Measurements from ENCODE around the gene OR51M1. TPM values are rescaled to one million over a fixed set of nuclear protein-coding genes. Genes with fewer than 3 reads are reported as not detected.

Gene OR51M1, protein sequence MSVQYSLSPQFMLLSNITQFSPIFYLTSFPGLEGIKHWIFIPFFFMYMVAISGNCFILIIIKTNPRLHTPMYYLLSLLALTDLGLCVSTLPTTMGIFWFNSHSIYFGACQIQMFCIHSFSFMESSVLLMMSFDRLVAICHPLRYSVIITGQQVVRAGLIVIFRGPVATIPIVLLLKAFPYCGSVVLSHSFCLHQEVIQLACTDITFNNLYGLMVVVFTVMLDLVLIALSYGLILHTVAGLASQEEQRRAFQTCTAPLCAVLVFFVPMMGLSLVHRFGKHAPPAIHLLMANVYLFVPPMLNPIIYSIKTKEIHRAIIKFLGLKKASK
- not detected for total RNA-seq

GRCh38 chr11:5383576-5383975 lies at the start of gene OR51M1:
Gene OR51M1 (plus strand): TSS chr11:5383812. CDS start chr11:5389399, 5,587 bp downstream.

DNA sequence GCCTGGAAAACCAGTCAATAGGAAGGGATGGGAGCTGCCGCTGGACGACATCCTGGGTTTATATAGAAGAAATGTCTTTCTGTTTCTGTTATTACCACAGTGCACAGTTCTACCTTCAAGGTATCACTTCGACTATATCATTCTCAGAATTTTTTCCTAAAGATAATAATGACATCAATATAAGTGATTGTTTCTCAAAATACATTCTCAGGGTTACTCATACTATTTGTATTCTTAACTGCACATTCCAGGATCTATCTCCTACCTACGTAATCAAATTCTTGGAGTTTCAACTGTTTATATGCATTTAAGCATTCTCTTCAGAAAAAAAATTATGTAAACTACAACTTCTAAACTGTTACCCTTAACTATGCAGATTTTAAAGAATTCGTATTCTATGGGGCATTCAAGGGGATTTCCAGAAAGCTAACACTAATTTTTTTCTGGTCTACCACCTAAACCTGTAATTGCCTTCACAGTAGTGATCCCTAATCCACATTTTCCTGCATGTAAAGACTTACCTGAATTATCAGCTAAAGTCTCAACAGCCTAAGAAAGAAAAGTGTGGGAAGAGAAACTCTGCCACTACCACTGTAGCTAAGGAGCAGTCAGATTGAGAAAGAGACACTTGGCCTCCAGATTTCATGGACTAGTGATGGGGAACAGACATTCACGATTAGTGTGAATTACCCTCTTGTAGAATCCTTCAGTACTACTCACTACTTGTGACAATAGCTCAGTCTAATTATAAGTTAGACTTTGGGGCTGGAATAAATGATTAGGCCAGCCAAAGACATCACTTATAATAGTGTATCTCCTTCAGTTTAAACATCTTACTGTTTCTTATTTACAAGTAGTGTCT lies 39.9 kb upstream of the OR51M1 start, which contains the start of gene OR51B5:
Gene OR51B5 (minus strand): TSS at position 51 of the 862 bp plus-strand sequence. CDS start 0 bp downstream, at position 51.

GRCh38 chr11:5351208-5351607 lies 32.4 kb upstream of the OR51M1 start, which contains the start of gene OR51B6:
Gene OR51B6 (plus strand): TSS chr11:5351508. CDS start chr11:5351508, 0 bp downstream.

DNA sequence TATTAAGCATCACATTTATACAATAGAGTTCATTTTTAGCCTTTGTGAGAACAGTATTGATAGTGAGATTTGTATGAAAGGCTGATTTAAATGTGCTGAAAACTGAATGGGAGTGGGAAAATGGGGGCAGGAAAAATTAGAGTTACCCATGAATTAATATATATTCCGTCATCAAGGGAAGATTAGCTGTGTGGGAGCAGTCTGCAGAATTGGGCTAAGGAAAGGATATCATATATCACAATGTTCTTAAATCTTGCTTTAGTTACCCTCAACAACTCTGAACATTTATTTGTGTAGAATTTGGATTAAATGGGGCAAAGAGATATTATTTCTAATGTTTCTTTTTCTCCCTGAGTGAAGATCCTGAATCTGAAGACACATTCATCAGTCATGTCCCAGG lies 38.2 kb downstream of the OR51M1 start, which contains the start of gene OR51Q1:
Gene OR51Q1 (plus strand): TSS at position 301 of the 400 bp plus-strand sequence. CDS start 90 bp downstream, at position 391.

DNA sequence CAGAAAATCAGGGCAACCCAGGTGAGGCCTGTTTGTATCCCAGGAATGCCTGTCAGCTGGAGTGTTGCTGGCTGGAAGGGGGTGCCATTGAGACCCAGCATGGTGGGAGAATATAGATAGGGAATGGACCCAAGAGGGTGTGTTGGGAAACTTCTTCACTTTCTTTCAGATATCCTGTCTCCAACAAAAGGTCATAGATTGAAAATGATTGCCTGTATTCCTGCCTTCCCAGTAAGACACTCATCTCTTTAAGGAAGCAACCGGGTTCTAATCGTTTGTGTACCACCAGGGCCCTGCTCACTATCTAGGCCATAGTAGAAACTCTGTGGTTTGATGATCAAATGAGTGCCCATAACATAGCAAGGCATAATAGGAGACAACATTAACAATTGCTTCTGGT lies 57.8 kb downstream of the OR51M1 start, which contains the start of gene OR51I1:
Gene OR51I1 (minus strand): TSS at position 101 of the 400 bp plus-strand sequence. CDS start 0 bp downstream, at position 101.

Small RNAs within 50 kb of the gene (small RNA-seq; reads per million reads assigned to genes)
- not detected for gene AC104389.3 (ENCODE audit: low replicate concordance)

Other genes with a start within 250 kb of the OR51M1 start
- gene OR52A5, start 245.5 kb upstream of the OR51M1 start, total RNA-seq = not detected
- gene OR52A1, start 229.1 kb upstream of the OR51M1 start, total RNA-seq = not detected
- gene OR51V1, start 183.1 kb upstream of the OR51M1 start, total RNA-seq = not detected
- 141 TPM for gene HBB, start 156.7 kb upstream of the OR51M1 start, total RNA-seq
- gene HBD, start 149.3 kb upstream of the OR51M1 start, total RNA-seq = not detected
- 0.63 TPM for gene HBG1, start 134.0 kb upstream of the OR51M1 start, total RNA-seq
- gene HBG2, start 129.0 kb upstream of the OR51M1 start, total RNA-seq = 464 TPM
- gene HBE1, start 113.9 kb upstream of the OR51M1 start, total RNA-seq = 3.8 TPM
- 0.94 TPM for gene OR51B4, start 81.9 kb upstream of the OR51M1 start, total RNA-seq
- 2.2 TPM for gene OR51B2, start 59.5 kb upstream of the OR51M1 start, total RNA-seq
- gene OR51B5, start 40.3 kb upstream of the OR51M1 start, total RNA-seq = 3.1 TPM
- gene OR51B6, start 32.3 kb upstream of the OR51M1 start, total RNA-seq = not detected
- not detected for gene OR51Q1, start 38.3 kb downstream of the OR51M1 start, total RNA-seq
- 2.5 TPM for gene OR51I1, start 57.7 kb downstream of the OR51M1 start, total RNA-seq
- not detected for gene OR51I2, start 65.5 kb downstream of the OR51M1 start, total RNA-seq
- gene OR52D1, start 104.9 kb downstream of the OR51M1 start, total RNA-seq = not detected
- gene UBQLN3, start 126.1 kb downstream of the OR51M1 start, total RNA-seq = 1.3 TPM
- 1.9 TPM for gene UBQLNL, start 132.9 kb downstream of the OR51M1 start, total RNA-seq
- 3.8 TPM for gene OR52H1, start 164.7 kb downstream of the OR51M1 start, total RNA-seq
- not detected for gene OR52B6, start 197.1 kb downstream of the OR51M1 start, total RNA-seq
- gene TRIM6, start 212.8 kb downstream of the OR51M1 start, total RNA-seq = 0.31 TPM
- gene TRIM34, start 241.2 kb downstream of the OR51M1 start, total RNA-seq = 1.6 TPM